H9 (cell line): Measurements from ENCODE around the gene PCDHA8. TPM values are rescaled to one million over a fixed set of nuclear protein-coding genes. Genes with fewer than 3 reads are reported as not detected.

Source experiments
- DNase-seq: peaks from one replicate; pipeline ENCODE4 v3.0.0-alpha.2; 2017
- H2AFZ ChIP-seq: one replicate; pipeline ENCODE4 v1.6.1; 2013; ENCODE audit warnings: mild to moderate bottlenecking, low read length, control low read depth, moderate library complexity
- H2AK5ac ChIP-seq: 2 replicates; pipeline ENCODE4 v1.6.1; 2013; ENCODE audit warnings: low read length, control low read depth, mixed read lengths; ENCODE audit not compliant: insufficient read length
- H2BK120ac ChIP-seq: one replicate; pipeline ENCODE4 v1.6.1; 2013; ENCODE audit warnings: low read depth, mild to moderate bottlenecking, low read length, control low read depth, inconsistent platforms; ENCODE audit not compliant: poor library complexity, severe bottlenecking
- H2BK12ac ChIP-seq: 2 replicates; pipeline ENCODE4 v1.6.1; 2013; ENCODE audit warnings: low read length, control low read depth, mixed read lengths, low read depth; ENCODE audit not compliant: insufficient read length
- H2BK15ac ChIP-seq: 2 replicates; pipeline ENCODE4 v1.6.1; 2013; ENCODE audit warnings: low read depth, low read length, control low read depth
- H2BK20ac ChIP-seq: one replicate; pipeline ENCODE4 v1.6.1; 2013; ENCODE audit warnings: low read depth, mild to moderate bottlenecking, low read length, control low read depth, inconsistent platforms; ENCODE audit not compliant: poor library complexity, severe bottlenecking
- H2BK5ac ChIP-seq: 2 replicates; pipeline ENCODE4 v1.6.1; 2013; ENCODE audit warnings: low read length, control low read depth, mixed read lengths; ENCODE audit not compliant: insufficient read length
- H3K14ac ChIP-seq: 2 replicates; pipeline ENCODE4 v1.6.1; 2013; ENCODE audit warnings: low read length, control low read depth; ENCODE audit not compliant: insufficient read depth
- H3K18ac ChIP-seq: 2 replicates; pipeline ENCODE4 v1.6.1; 2013; ENCODE audit warnings: low read depth, mild to moderate bottlenecking, mixed read lengths, low read length, control low read depth; ENCODE audit not compliant: insufficient read length
- H3K23ac ChIP-seq: 2 replicates; pipeline ENCODE4 v1.6.1; 2013; ENCODE audit warnings: low read length, control low read depth, mixed read lengths, low read depth; ENCODE audit not compliant: insufficient read length
- H3K23me2 ChIP-seq: 2 replicates; pipeline ENCODE4 v1.6.1; 2013; ENCODE audit warnings: low read depth, mild to moderate bottlenecking, mixed read lengths, low read length, control low read depth; ENCODE audit not compliant: insufficient read length, poor library complexity, severe bottlenecking
- H3K27ac ChIP-seq: 2 replicates; pipeline ENCODE4 v1.5.1; 2013; ENCODE audit warnings: low read length, control low read depth, mixed read lengths, low read depth; ENCODE audit not compliant: insufficient read length
- H3K27me3 ChIP-seq: 2 replicates; pipeline ENCODE4 v1.6.1; 2013; ENCODE audit warnings: low read length, control low read depth, inconsistent platforms; ENCODE audit not compliant: insufficient read depth
- H3K4ac ChIP-seq: 2 replicates; pipeline ENCODE4 v1.6.1; 2013; ENCODE audit warnings: low read depth, mild to moderate bottlenecking, control low read depth, inconsistent platforms, low read length, moderate library complexity
- H3K4me1 ChIP-seq: 2 replicates; pipeline ENCODE4 v1.6.1; 2013; ENCODE audit warnings: low read length, control low read depth, inconsistent platforms; ENCODE audit not compliant: insufficient read depth
- H3K4me2 ChIP-seq: 2 replicates; pipeline ENCODE4 v1.6.1; 2013; ENCODE audit warnings: low read length, control low read depth, mixed read lengths; ENCODE audit not compliant: insufficient read length, insufficient read depth
- H3K56ac ChIP-seq: 2 replicates; pipeline ENCODE4 v1.6.1; 2013; ENCODE audit warnings: low read depth, mild to moderate bottlenecking, mixed read lengths, low read length, control low read depth; ENCODE audit not compliant: insufficient read length
- H3K79me1 ChIP-seq: 2 replicates; pipeline ENCODE4 v1.6.1; 2013; ENCODE audit warnings: low read depth, mild to moderate bottlenecking, moderate library complexity, low read length, control low read depth, inconsistent platforms; ENCODE audit not compliant: insufficient read depth, poor library complexity, severe bottlenecking
- H3K79me2 ChIP-seq: 2 replicates; pipeline ENCODE4 v1.6.1; 2013; ENCODE audit warnings: low read length, control low read depth, inconsistent platforms; ENCODE audit not compliant: insufficient read depth
- H3K9ac ChIP-seq: 2 replicates; pipeline ENCODE4 v1.6.1; 2013; ENCODE audit warnings: low read length, control low read depth, mixed read lengths; ENCODE audit not compliant: insufficient read length; ENCODE audit errors: extremely low read depth
- H3K9me3 ChIP-seq: one replicate; pipeline ENCODE4 v1.6.1; 2013; ENCODE audit warnings: low read depth, low read length, inconsistent platforms; ENCODE audit not compliant: control insufficient read depth
- H3T11ph ChIP-seq: one replicate; pipeline ENCODE4 v1.6.1; 2013; ENCODE audit warnings: mild to moderate bottlenecking, low read length, control low read depth, inconsistent platforms
- H4K20me1 ChIP-seq: one replicate; pipeline ENCODE4 v1.6.1; 2013; ENCODE audit not compliant: control insufficient read depth, insufficient read length, insufficient read depth
- H4K5ac ChIP-seq: 2 replicates; pipeline ENCODE4 v1.6.1; 2013; ENCODE audit warnings: low read depth, mild to moderate bottlenecking, mixed read lengths, low read length, control low read depth; ENCODE audit not compliant: insufficient read length
- H4K8ac ChIP-seq: replicated peaks from 2 replicates; pipeline ENCODE4 v1.6.1; 2013; ENCODE audit warnings: low read length, control low read depth, mixed read lengths, low read depth; ENCODE audit not compliant: insufficient read length
- H4K91ac ChIP-seq: 2 replicates; pipeline ENCODE4 v1.6.1; 2013; ENCODE audit warnings: low read depth, mild to moderate bottlenecking, moderate library complexity, mixed read lengths, low read length, control low read depth; ENCODE audit not compliant: insufficient read length
- H3K27ac Mint-ChIP-seq, 3 experiments: 2 replicates in 2 of 3; 3 replicates in 1 of 3; pipeline ENCODE4 v1.8.0; 2020 to 2021; ENCODE audit warnings: mixed read lengths in 3 of 3, mild to moderate bottlenecking in 1 of 3, moderate library complexity in 1 of 3
- H3K27me3 Mint-ChIP-seq: 2 replicates; pipeline ENCODE4 v1.8.0; 2021; ENCODE audit warnings: low read depth, mild to moderate bottlenecking, moderate library complexity, mixed read lengths
- H3K36me3 Mint-ChIP-seq, 3 experiments: 2 replicates in 2 of 3; 3 replicates in 1 of 3; pipeline ENCODE4 v1.8.0; 2020 to 2021; ENCODE audit warnings: low read depth in 3 of 3, mixed read lengths in 3 of 3; ENCODE audit not compliant: insufficient read depth in 1 of 3
- H3K4me1 Mint-ChIP-seq, 2 experiments: 2 replicates each; pipeline ENCODE4 v1.8.0; 2020; ENCODE audit warnings: mixed read lengths in 2 of 2
- H3K4me3 Mint-ChIP-seq, 2 experiments: 2 replicates in 1 of 2; 3 replicates in 1 of 2; pipeline ENCODE4 v1.8.0; 2020 to 2021; ENCODE audit warnings: mild to moderate bottlenecking in 2 of 2, mixed read lengths in 2 of 2, moderate library complexity in 1 of 2
- H3K9me3 Mint-ChIP-seq, 2 experiments: 2 replicates in 1 of 2; 3 replicates in 1 of 2; pipeline ENCODE4 v1.8.0; 2020; ENCODE audit warnings: mild to moderate bottlenecking in 2 of 2, mixed read lengths in 2 of 2, moderate library complexity in 1 of 2
- WGBS: extraction: QIAGEN DNeasy Blood & Tissue Kit; methylation state at CpG from one replicate; pipeline ENCODE4 v1.1.7; 2013; ENCODE audit warnings: missing lambda C conversion rate, low lambda C conversion rate, mixed read lengths; ENCODE audit not compliant: insufficient read length; ENCODE audit errors: extremely low coverage; 5-methylcytosine and 5-hydroxymethylcytosine counted together
- total RNA-seq: library from RNA; stranded (reverse); gene quantifications from 2 replicates; pipeline ENCODE4 v1.2.1, GENCODE V29; 2021
- TF ChIP-seq, protein P1 (sequence below): fragments of 200-600 bp; sonication (generic); conservative IDR thresholded peaks from 3 replicates; pipeline ENCODE4 v1.8.0; 2021; ENCODE audit warnings: antibody characterized with exemption, mild to moderate bottlenecking

Gene PCDHA8
- total RNA-seq, 1 experiment from 2014 or later: 0.57 TPM

DNA sequence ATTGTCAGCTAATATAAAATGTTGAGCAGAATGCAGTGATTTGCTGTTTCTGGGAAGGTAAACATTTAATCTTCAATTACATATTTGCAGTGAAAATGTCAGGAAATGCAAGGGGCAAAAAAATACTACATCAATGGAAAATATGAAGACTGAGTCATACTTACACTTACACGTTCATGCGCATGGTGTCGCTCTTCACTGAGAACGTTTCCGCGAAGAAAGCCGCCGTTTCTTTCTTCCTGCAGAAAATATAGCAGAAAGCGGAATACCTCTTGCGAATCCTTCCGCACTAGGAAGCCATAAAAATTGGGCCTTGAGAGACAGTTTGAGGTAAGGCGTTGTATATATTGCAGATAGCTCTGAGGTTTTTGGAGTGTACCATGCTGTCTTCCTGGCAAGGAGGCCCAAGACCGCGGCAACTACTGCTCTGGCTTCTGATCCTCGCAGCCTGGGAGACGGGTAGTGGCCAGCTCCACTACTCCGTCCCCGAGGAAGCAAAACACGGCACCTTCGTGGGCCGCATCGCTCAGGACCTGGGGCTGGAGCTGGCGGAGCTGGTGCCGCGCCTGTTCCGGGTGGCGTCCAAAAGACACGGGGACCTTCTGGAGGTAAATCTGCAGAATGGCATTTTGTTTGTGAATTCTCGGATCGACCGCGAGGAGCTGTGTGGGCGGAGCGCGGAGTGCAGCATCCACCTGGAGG, 41.1 kb downstream of the PCDHA8 start, which contains the start of gene PCDHA13:
Gene PCDHA13 (plus strand): TSS at position 236 of the 702 bp plus-strand sequence. CDS start 145 bp downstream, at position 381.
- H3K9me3 Mint-ChIP-seq: no peaks in the 10 kb centered on the region
- H3K4me3 Mint-ChIP-seq: peak within 1 kb of the TSS in 1 of 2 experiments; percentile 33; a peak in 2 of 5 replicates
- H3K23ac ChIP-seq: no peak within 1 kb of the TSS
- TF ChIP-seq, protein P1, sequence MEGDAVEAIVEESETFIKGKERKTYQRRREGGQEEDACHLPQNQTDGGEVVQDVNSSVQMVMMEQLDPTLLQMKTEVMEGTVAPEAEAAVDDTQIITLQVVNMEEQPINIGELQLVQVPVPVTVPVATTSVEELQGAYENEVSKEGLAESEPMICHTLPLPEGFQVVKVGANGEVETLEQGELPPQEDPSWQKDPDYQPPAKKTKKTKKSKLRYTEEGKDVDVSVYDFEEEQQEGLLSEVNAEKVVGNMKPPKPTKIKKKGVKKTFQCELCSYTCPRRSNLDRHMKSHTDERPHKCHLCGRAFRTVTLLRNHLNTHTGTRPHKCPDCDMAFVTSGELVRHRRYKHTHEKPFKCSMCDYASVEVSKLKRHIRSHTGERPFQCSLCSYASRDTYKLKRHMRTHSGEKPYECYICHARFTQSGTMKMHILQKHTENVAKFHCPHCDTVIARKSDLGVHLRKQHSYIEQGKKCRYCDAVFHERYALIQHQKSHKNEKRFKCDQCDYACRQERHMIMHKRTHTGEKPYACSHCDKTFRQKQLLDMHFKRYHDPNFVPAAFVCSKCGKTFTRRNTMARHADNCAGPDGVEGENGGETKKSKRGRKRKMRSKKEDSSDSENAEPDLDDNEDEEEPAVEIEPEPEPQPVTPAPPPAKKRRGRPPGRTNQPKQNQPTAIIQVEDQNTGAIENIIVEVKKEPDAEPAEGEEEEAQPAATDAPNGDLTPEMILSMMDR: no peak
- peaks cover 4 to 13% (median 4%) of the 10 kb centered on the region in 3 experiments for H3K36me3 Mint-ChIP-seq
- H3K79me1 ChIP-seq: no peaks in the 10 kb centered on the region
- no peak within 1 kb of the TSS for H2BK20ac ChIP-seq
- no peak within 1 kb of the TSS for H2BK15ac ChIP-seq
- H2BK5ac ChIP-seq: no peak within 1 kb of the TSS
- no peak within 1 kb of the TSS for H3K9ac ChIP-seq
- H3K27ac Mint-ChIP-seq: no peak within 1 kb of the TSS
- no peak within 1 kb of the TSS for H4K91ac ChIP-seq
- H3K56ac ChIP-seq: no peak within 1 kb of the TSS
- H3K23me2 ChIP-seq: peaks cover 2% of the 10 kb centered on the region
- no peak within 1 kb of the TSS for H3K18ac ChIP-seq
- no peaks in the 10 kb centered on the region for H3K27me3 Mint-ChIP-seq
- no peak within 1 kb of the TSS for H2AK5ac ChIP-seq
- H4K8ac ChIP-seq: no peak within 1 kb of the TSS
- H4K5ac ChIP-seq: no peak within 1 kb of the TSS
- no peaks in the 10 kb centered on the region; a peak in 1 of 4 replicates for H3K4me1 Mint-ChIP-seq
- no peak within 1 kb of the TSS for H3T11ph ChIP-seq
- no peak within 1 kb of the TSS for H3K4ac ChIP-seq
- no CpG with 5 or more reads among the region's 35 CpGs for WGBS
- H3K79me2 ChIP-seq: peaks cover 2% of the 10 kb centered on the region; the same call in 1 of the 2 replicates
- DNase-seq: peak; percentile 38
- H3K9me3 ChIP-seq: no peaks in the 10 kb centered on the region
- H2BK12ac ChIP-seq: no peak within 1 kb of the TSS
- H3K27ac ChIP-seq: no peak within 1 kb of the TSS
- no peak within 1 kb of the TSS for H2AFZ ChIP-seq
- no peak within 1 kb of the TSS for H3K4me2 ChIP-seq
- no peak within 1 kb of the TSS for H2BK120ac ChIP-seq
- no peaks in the 10 kb centered on the region for H3K4me1 ChIP-seq
- no peaks in the 10 kb centered on the region for H4K20me1 ChIP-seq
- H3K14ac ChIP-seq: no peak within 1 kb of the TSS
- H3K27me3 ChIP-seq: no peaks in the 10 kb centered on the region
